GM12878 (cell line): ENCODE results near the gene SH3D19. TPM values are rescaled to one million over a fixed set of nuclear protein-coding genes. Genes with fewer than 3 reads are reported as not detected.

Experiments
- ATAC-seq: fragments of 200-7000 bp; cut with Tn5 transposase; 3 replicates; pipeline ENCODE4 v1.9.1; 2020; ENCODE audit warnings: mild to moderate bottlenecking, moderate library complexity
- BruUV-seq: library from RNA; stranded (reverse); fragments of 400-500 nt; replicated peaks from 2 replicates; lab custom pipeline; 2021; lab: Mats Ljungman, UMichigan
- CTCF ChIA-PET: fragments of 300-600 bp; sonication (Branson Sonifier 250); formaldehyde crosslinking; extraction: SDS; loops from one replicate; lab custom pipeline; 2021; ENCODE audit warnings: inconsistent platforms; lab: Yijun Ruan, JAX
- POLR2A ChIA-PET: fragments of 350-600 bp; formaldehyde crosslinking; extraction: SDS; loops from one replicate; lab custom pipeline; 2021; ENCODE audit warnings: inconsistent platforms; lab: Charles Lee
- RAD21 ChIA-PET: fragments of 300-600 bp; sonication (Branson Sonifier 250); formaldehyde crosslinking; loops from one replicate; lab custom pipeline; 2023; ENCODE audit warnings: antibody characterized with exemption; ENCODE audit not compliant: unreplicated experiment; lab: Charles Lee
- SMC1A ChIA-PET: fragments of 300-600 bp; sonication (Branson Sonifier 250); formaldehyde crosslinking; loops from one replicate; lab custom pipeline; 2023; ENCODE audit not compliant: unreplicated experiment, uncharacterized antibody; lab: Charles Lee
- DNase-seq: peaks from one replicate; pipeline ENCODE4 v3.0.0-alpha.2; 2011; ENCODE audit warnings: low read depth, low spot score
- FAIRE-seq: peaks from 3 replicates; lab custom pipeline; 2011; peaks lifted over from hg19 to GRCh38; lab: Jason Lieb, UNC
- H2AFZ ChIP-seq: 2 replicates; pipeline ENCODE4 v1.6.0; 2011; ENCODE audit warnings: low read depth, low read length, control low read depth; ENCODE audit not compliant: control insufficient read depth
- H3K27ac ChIP-seq: 2 replicates; pipeline ENCODE4 v1.5.1; 2011; ENCODE audit warnings: control low read depth; ENCODE audit not compliant: control insufficient read depth, insufficient read depth
- H3K27me3 ChIP-seq, 2 experiments: replicated peaks in 1 of 2; 2 replicates each; pipeline versions ENCODE4 v1.6.0 to v1.6.1; 2011; ENCODE audit warnings: low read length in 1 of 2; ENCODE audit not compliant: control insufficient read depth in 2 of 2, insufficient read depth in 2 of 2
- H3K36me3 ChIP-seq, 2 experiments: 2 replicates each; pipeline ENCODE4 v1.5.1; 2011; ENCODE audit warnings: low read length in 1 of 2; ENCODE audit not compliant: control insufficient read depth in 2 of 2, insufficient read depth in 2 of 2
- H3K4me1 ChIP-seq: 2 replicates; pipeline ENCODE4 v1.6.1; 2011; ENCODE audit warnings: mild to moderate bottlenecking, low read length, moderate library complexity, mixed read lengths; ENCODE audit not compliant: control insufficient read depth, insufficient read depth
- H3K4me2 ChIP-seq: 2 replicates; pipeline ENCODE4 v1.6.0; 2011; ENCODE audit warnings: control low read depth; ENCODE audit not compliant: control insufficient read depth, insufficient read depth
- H3K4me3 ChIP-seq: fragments of 200-600 bp; sonication (generic); 2 replicates; pipeline ENCODE4 v1.5.1; 2016
- H3K79me2 ChIP-seq: 2 replicates; pipeline ENCODE4 v1.6.0; 2011; ENCODE audit warnings: low read length; ENCODE audit not compliant: control insufficient read depth, insufficient read depth
- H3K9ac ChIP-seq: 2 replicates; pipeline ENCODE4 v1.8.0; 2011; ENCODE audit warnings: low read length, control low read depth, mixed read lengths; ENCODE audit not compliant: control insufficient read depth, insufficient read depth
- H3K9me3 ChIP-seq: replicated peaks from 3 replicates; pipeline ENCODE4 v1.5.1; 2011; ENCODE audit warnings: mild to moderate bottlenecking, low read length; ENCODE audit not compliant: control insufficient read depth, insufficient read depth
- H4K20me1 ChIP-seq: 2 replicates; pipeline ENCODE4 v1.6.0; 2011; ENCODE audit not compliant: control insufficient read depth, insufficient read depth
- BCL11A ChIP-seq: IDR thresholded peaks from 2 replicates; pipeline ENCODE4 v1.6.1; 2011; ENCODE audit warnings: low read depth, low read length
- BMI1 ChIP-seq: fragments of 450-650 bp; IDR thresholded peaks from 2 replicates; pipeline ENCODE4 v1.6.1; 2016; ENCODE audit warnings: mild to moderate bottlenecking, moderate library complexity, borderline replicate concordance
- EED ChIP-seq: sonication (generic); IDR thresholded peaks from 2 replicates; pipeline ENCODE4 v1.6.1; 2016; ENCODE audit warnings: antibody characterized with exemption, low read depth
- IRF4 ChIP-seq: IDR thresholded peaks from 2 replicates; pipeline ENCODE4 v1.6.1; 2011; ENCODE audit warnings: low read depth, low read length
- NR2C2 ChIP-seq: IDR thresholded peaks from 2 replicates; pipeline ENCODE4 v1.6.1; 2011; ENCODE audit warnings: borderline replicate concordance, low read depth; ENCODE audit not compliant: control insufficient read depth, insufficient read length
- POU2F2 ChIP-seq: IDR thresholded peaks from 3 replicates; pipeline ENCODE4 v1.6.1; 2011; ENCODE audit warnings: low read depth, mild to moderate bottlenecking, low read length, borderline replicate concordance
- RB1 ChIP-seq: fragments of 450-650 bp; formaldehyde crosslinking; IDR thresholded peaks from 2 replicates; pipeline ENCODE4 v1.6.1; 2017; ENCODE audit warnings: mild to moderate bottlenecking, borderline replicate concordance
- RELA ChIP-seq: fragments of 450-650 bp; IDR thresholded peaks from 2 replicates; pipeline ENCODE4 v1.8.0; 2014; ENCODE audit warnings: borderline replicate concordance; ENCODE audit not compliant: partially characterized antibody
- SIX5 ChIP-seq: IDR thresholded peaks from 2 replicates; pipeline ENCODE4 v1.6.1; 2011; ENCODE audit warnings: mild to moderate bottlenecking, low read depth, low read length, moderate library complexity; ENCODE audit not compliant: severe bottlenecking
- SMC3 ChIP-seq: IDR thresholded peaks from 2 replicates; pipeline ENCODE4 v1.6.1; 2011; ENCODE audit warnings: low read length, improper control_type of control experiment, borderline replicate concordance
- STAT1 ChIP-seq: fragments of 450-650 bp; conservative IDR thresholded peaks from 2 replicates; pipeline ENCODE4 v1.6.1; 2014; ENCODE audit warnings: antibody characterized with exemption, mild to moderate bottlenecking
- STAT3 ChIP-seq: IDR thresholded peaks from 2 replicates; pipeline ENCODE4 v1.6.1; 2011; ENCODE audit warnings: low read depth, low read length, improper control_type of control experiment
- TCF12 ChIP-seq: IDR thresholded peaks from 2 replicates; pipeline ENCODE4 v1.6.1; 2011; ENCODE audit warnings: low read depth, mild to moderate bottlenecking, low read length
- TCF3 ChIP-seq: IDR thresholded peaks from 2 replicates; pipeline ENCODE4 v1.6.1; 2012; ENCODE audit warnings: low read depth, mild to moderate bottlenecking, low read length, borderline replicate concordance; ENCODE audit not compliant: insufficient read depth
- WRNIP1 ChIP-seq: IDR thresholded peaks from 2 replicates; pipeline ENCODE4 v1.6.1; 2011; ENCODE audit warnings: low read depth, low read length, improper control_type of control experiment, borderline replicate concordance
- WGBS: methylation state at CpG from one replicate; pipeline ENCODE4 v1.1.6; 2016; ENCODE audit warnings: low lambda C conversion rate; ENCODE audit not compliant: insufficient replicate concordance, insufficient coverage; ENCODE audit errors: missing lambda C conversion rate; 5-methylcytosine and 5-hydroxymethylcytosine counted together
- in situ Hi-C: fragments of 300-500 bp; cut with MboI; formaldehyde crosslinking; loops from 9 replicates; pipeline ENCODE4 v1.14.3; 2018; ENCODE audit warnings: mixed read lengths
- intact Hi-C: fragments of 100-400 bp; cut with micrococcal nuclease; formaldehyde crosslinking; loops from one replicate; pipeline ENCODE4 v1.14.2; 2022; ENCODE audit not compliant: unreplicated experiment
- polyA plus RNA-seq, 11 experiments: library from polyadenylated mRNA; depleted of rRNA in 4 of 11; unstranded in 6 of 11; stranded (reverse) in 5 of 11; fragments of >200 nt; fragmentation: Nextera tagmentation in 4 of 11; fragmentation: Illumina TruSeq in 1 of 11; extraction: Ambion mirVana in 4 of 11; extraction: Trizol in 1 of 11; gene quantifications; 1 replicate in 1 of 11; 2 replicates in 10 of 11; pipeline versions ENCODE4 v1.2.1 to v1.2.3, GENCODE V29; 2011 to 2016; ENCODE audit warnings: inconsistent platforms in 2 of 11, missing spikeins in 2 of 11, low read depth in 1 of 11
- total RNA-seq, 4 experiments: library from RNA; depleted of rRNA in 3 of 4; stranded (reverse); fragments of >200 nt in 3 of 4; fragmentation: Illumina TruSeq in 1 of 4; extraction: Trizol in 1 of 4; gene quantifications; 2 replicates each; pipeline versions ENCODE4 v1.2.1 to v1.2.3, GENCODE V29; 2013 to 2021
- TF ChIP-seq, protein P1 (sequence below): IDR thresholded peaks from 2 replicates; pipeline ENCODE4 v1.6.1; 2011; ENCODE audit warnings: borderline replicate concordance, low read depth, mild to moderate bottlenecking, moderate library complexity, mixed read lengths, low read length; ENCODE audit not compliant: insufficient read depth; ENCODE audit errors: extremely low read length
- TF ChIP-seq, protein P2 (sequence below): fragments of 450-650 bp; IDR thresholded peaks from 2 replicates; pipeline ENCODE4 v1.6.1; 2017; ENCODE audit warnings: low read depth, mild to moderate bottlenecking, moderate library complexity
- TF ChIP-seq, protein P3 (sequence below): fragments of 450-650 bp; IDR thresholded peaks from 2 replicates; pipeline ENCODE4 v1.6.1; 2018; ENCODE audit warnings: borderline replicate concordance, mild to moderate bottlenecking; ENCODE audit not compliant: partially characterized antibody
- TF ChIP-seq, protein P4 (sequence below): IDR thresholded peaks from 2 replicates; pipeline ENCODE4 v1.6.1; 2012; ENCODE audit warnings: low read length, inconsistent platforms

The SH3D19 gene
- total and polyA plus RNA-seq, 10 of the 15 experiments (the other 5 are each of a cell fraction or from before 2014, with no cell fraction given) = 0.03 to 6.9 (median 0.33) TPM; not detected in 3

DNA sequence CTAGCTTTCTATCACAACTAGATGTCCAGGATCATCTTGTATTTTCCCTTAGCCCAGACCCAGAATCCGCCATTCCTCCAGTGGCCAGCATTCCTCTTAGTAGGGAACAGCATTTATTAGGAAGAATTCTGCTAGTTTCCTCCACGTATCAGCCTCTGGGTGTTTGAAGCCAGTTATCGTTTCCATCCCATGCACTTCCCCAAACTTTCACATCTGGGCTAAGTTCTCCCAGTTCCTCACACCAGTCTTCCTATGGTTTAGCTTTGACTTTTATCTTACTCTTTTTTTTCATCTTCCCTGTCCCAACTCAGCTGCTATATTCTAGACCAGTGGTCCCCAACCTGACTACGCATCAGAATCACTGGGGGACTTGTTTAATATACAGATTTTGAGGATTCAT, 101.9 kb downstream of the SH3D19 start:
- H3K4me1 ChIP-seq = no peaks in the 10 kb centered on the region
- POLR2A ChIA-PET = no interaction called here
- H4K20me1 ChIP-seq = no peaks in the 10 kb centered on the region
- no peak overlapping the region for H2AFZ ChIP-seq
- DNase-seq (no peak), FAIRE-seq (no peak), ATAC-seq (no peak)
- RAD21 ChIA-PET = no interaction called here
- SMC1A ChIA-PET = no interaction called here
- BruUV-seq = no TSS peak
- WGBS = 0% methylated on average over 4 of the region's 4 CpGs
- in situ Hi-C loops = no loop called here
- H3K36me3 ChIP-seq = no peaks in the 10 kb centered on the region
- no peak overlapping the region for H3K9ac ChIP-seq
- H3K79me2 ChIP-seq = no peaks in the 10 kb centered on the region
- CTCF ChIA-PET = no interaction called here
- no peak overlapping the region for H3K4me3 ChIP-seq
- H3K27ac ChIP-seq = no peak overlapping the region
- intact Hi-C loops = no loop called here
- H3K9me3 ChIP-seq = no peaks in the 10 kb centered on the region
- H3K27me3 ChIP-seq = peaks cover 0 to 3% of the 10 kb centered on the region in 2 experiments; a peak in 1 of 4 replicates
- H3K4me2 ChIP-seq = no peak overlapping the region
- TF ChIP-seq WRNIP1 (no peak), BMI1 (no peak), TCF3 (no peak), NR2C2 (no peak), EED (no peak), TCF12 (no peak), BCL11A (no peak), POU2F2 (no peak), SMC3 (no peak), IRF4 (no peak), STAT3 (no peak), RELA (no peak), RB1 (no peak), SIX5 (no peak), STAT1 (no peak)
- TF ChIP-seq, protein P1, sequence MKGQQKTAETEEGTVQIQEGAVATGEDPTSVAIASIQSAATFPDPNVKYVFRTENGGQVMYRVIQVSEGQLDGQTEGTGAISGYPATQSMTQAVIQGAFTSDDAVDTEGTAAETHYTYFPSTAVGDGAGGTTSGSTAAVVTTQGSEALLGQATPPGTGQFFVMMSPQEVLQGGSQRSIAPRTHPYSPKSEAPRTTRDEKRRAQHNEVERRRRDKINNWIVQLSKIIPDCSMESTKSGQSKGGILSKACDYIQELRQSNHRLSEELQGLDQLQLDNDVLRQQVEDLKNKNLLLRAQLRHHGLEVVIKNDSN = no peak
- TF ChIP-seq, protein P2, sequence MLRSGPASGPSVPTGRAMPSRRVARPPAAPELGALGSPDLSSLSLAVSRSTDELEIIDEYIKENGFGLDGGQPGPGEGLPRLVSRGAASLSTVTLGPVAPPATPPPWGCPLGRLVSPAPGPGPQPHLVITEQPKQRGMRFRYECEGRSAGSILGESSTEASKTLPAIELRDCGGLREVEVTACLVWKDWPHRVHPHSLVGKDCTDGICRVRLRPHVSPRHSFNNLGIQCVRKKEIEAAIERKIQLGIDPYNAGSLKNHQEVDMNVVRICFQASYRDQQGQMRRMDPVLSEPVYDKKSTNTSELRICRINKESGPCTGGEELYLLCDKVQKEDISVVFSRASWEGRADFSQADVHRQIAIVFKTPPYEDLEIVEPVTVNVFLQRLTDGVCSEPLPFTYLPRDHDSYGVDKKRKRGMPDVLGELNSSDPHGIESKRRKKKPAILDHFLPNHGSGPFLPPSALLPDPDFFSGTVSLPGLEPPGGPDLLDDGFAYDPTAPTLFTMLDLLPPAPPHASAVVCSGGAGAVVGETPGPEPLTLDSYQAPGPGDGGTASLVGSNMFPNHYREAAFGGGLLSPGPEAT = no peak
- TF ChIP-seq, protein P3, sequence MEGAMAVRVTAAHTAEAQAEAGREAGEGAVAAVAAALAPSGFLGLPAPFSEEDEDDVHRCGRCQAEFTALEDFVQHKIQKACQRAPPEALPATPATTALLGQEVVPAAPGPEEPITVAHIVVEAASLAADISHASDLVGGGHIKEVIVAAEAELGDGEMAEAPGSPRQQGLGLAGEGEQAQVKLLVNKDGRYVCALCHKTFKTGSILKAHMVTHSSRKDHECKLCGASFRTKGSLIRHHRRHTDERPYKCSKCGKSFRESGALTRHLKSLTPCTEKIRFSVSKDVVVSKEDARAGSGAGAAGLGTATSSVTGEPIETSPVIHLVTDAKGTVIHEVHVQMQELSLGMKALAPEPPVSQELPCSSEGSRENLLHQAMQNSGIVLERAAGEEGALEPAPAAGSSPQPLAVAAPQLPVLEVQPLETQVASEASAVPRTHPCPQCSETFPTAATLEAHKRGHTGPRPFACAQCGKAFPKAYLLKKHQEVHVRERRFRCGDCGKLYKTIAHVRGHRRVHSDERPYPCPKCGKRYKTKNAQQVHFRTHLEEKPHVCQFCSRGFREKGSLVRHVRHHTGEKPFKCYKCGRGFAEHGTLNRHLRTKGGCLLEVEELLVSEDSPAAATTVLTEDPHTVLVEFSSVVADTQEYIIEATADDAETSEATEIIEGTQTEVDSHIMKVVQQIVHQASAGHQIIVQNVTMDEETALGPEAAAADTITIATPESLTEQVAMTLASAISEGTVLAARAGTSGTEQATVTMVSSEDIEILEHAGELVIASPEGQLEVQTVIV = no peak
- TF ChIP-seq, protein P4, sequence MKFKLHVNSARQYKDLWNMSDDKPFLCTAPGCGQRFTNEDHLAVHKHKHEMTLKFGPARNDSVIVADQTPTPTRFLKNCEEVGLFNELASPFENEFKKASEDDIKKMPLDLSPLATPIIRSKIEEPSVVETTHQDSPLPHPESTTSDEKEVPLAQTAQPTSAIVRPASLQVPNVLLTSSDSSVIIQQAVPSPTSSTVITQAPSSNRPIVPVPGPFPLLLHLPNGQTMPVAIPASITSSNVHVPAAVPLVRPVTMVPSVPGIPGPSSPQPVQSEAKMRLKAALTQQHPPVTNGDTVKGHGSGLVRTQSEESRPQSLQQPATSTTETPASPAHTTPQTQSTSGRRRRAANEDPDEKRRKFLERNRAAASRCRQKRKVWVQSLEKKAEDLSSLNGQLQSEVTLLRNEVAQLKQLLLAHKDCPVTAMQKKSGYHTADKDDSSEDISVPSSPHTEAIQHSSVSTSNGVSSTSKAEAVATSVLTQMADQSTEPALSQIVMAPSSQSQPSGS = no peak
